Stimulated activated CD4-positive, alpha-beta T cell treated with anti-CD3 and anti-CD28 coated beads, TNF-alpha, amount 100 ng/mL, for 48 hours (primary cell): Measurements from ENCODE around the gene EFNA4.
A peak's percentile ranks its signal among the peaks of the same experiment; 100 is the strongest.

ENCODE experiments used
- DNase-seq, 3 donors: peaks; one replicate each; pipeline ENCODE4 v3.0.0-alpha.2; 2020; ENCODE audit warnings: low read depth in 3 of 3

Gene EFNA4

GRCh38 chr1:155033524-155033923, 30.0 kb upstream of the EFNA4 start, which contains the start of the genes DCST1 and DCST2:
DCST1 (plus strand) TSS chr1:155033824; CDS start chr1:155034037, 213 bp downstream.
DCST2 (minus strand) TSS chr1:155033781; CDS start chr1:155033701, 80 bp downstream.
- no peak for DNase-seq

- no peak for DNase-seq
These were observed 29.0 kb upstream of the EFNA4 start for GRCh38 chr1:155034318-155035208.

- no peak for DNase-seq
These were observed 27.6 kb upstream of the EFNA4 start for GRCh38 chr1:155035936-155036335.

- DNase-seq = no peak
These were observed 26.5 kb upstream of the EFNA4 start for GRCh38 chr1:155037043-155037442.

GRCh38 chr1:155037851-155038441, 25.6 kb upstream of the EFNA4 start:
- DNase-seq = no peak

GRCh38 chr1:155038602-155039307, 24.8 kb upstream of the EFNA4 start:
- no peak for DNase-seq

GRCh38 chr1:155039308-155039669, 24.3 kb upstream of the EFNA4 start:
- DNase-seq = no peak

- DNase-seq = no peak
These were observed 23.0 kb upstream of the EFNA4 start for GRCh38 chr1:155040358-155041093.

GRCh38 chr1:155042789-155043188, 20.8 kb upstream of the EFNA4 start:
- no peak for DNase-seq

- DNase-seq = no peak
These were observed 20.2 kb upstream of the EFNA4 start for GRCh38 chr1:155043301-155043702.

GRCh38 chr1:155043793-155044192, 19.7 kb upstream of the EFNA4 start:
- DNase-seq = no peak

GRCh38 chr1:155044365-155044764, 19.2 kb upstream of the EFNA4 start:
- no peak for DNase-seq

GRCh38 chr1:155044812-155045657, 18.5 kb upstream of the EFNA4 start:
- peak in 1 of 3 donors; percentile 44 for DNase-seq

GRCh38 chr1:155048449-155049334, 14.8 kb upstream of the EFNA4 start:
- DNase-seq = no peak

GRCh38 chr1:155049651-155050559, 13.6 kb upstream of the EFNA4 start:
- no peak for DNase-seq

GRCh38 chr1:155050560-155051341, 12.8 kb upstream of the EFNA4 start, which contains the start of gene ADAM15:
ADAM15 (plus strand) TSS chr1:155051316; CDS start chr1:155051387, 71 bp downstream.
- peak; percentile 64 to 79 (median 70) for DNase-seq

- DNase-seq = no peak
These were observed 12.2 kb upstream of the EFNA4 start for GRCh38 chr1:155051342-155051776.
